Measurements from ENCODE around the gene PARP14. TPM values are rescaled to one million over a fixed set of nuclear protein-coding genes. Genes with fewer than 3 reads are reported as not detected.
"Not testable (repeated sequence)": the region's sequence is repeated elsewhere in the genome, so short reads cannot be mapped to it uniquely, and the experiment has no call there.

The PARP14 gene
- total RNA-seq, 3 donors from 2014 or later = 42.9 to 57.0 (median 49.8) TPM

- intact Hi-C loops (cut with DNase I; ENCODE audit: low total_unique reads) = loop anchor here (10.0 kb wide), 1 partner anchor 392 kb away; no protein-coding TSS in a partner anchor
- DNase-seq (ENCODE audit: low spot score in 2 of 2) = no peak
- no peaks in the 10 kb centered on the region for H3K27me3 ChIP-seq
- H3K4me3 ChIP-seq = no peak overlapping the region
- H3K4me1 ChIP-seq = no peaks in the 10 kb centered on the region
- H3K36me3 ChIP-seq = no peaks in the 10 kb centered on the region
- TF ChIP-seq POLR2AphosphoS5 (IDR thresholded peaks at IDR 0.05) = no peak
- TF ChIP-seq POLR2A (IDR thresholded peaks at IDR 0.05) = no peak
- no peak for TF ChIP-seq CTCF (IDR thresholded peaks at IDR 0.05)
- no peaks in the 10 kb centered on the region for H3K9me3 ChIP-seq
- H3K27ac ChIP-seq = no peak overlapping the region
Measured at GRCh38 chr3:122642935-122643334, 37.7 kb upstream of the PARP14 start.

- intact Hi-C loops (cut with DNase I; ENCODE audit: low total_unique reads) = loop anchor here (10.0 kb wide), 1 partner anchor 388 kb away; no protein-coding TSS in a partner anchor
Measured at GRCh38 chr3:122646146-122646988, 34.3 kb upstream of the PARP14 start.

GRCh38 chr3:122651233-122651907, 29.3 kb upstream of the PARP14 start:
- H3K27me3 ChIP-seq; H3K4me1 ChIP-seq; DNase-seq (ENCODE audit: low spot score in 2 of 2); H3K36me3 ChIP-seq; intact Hi-C loops (cut with DNase I; ENCODE audit: low total_unique reads); H3K27ac ChIP-seq; H3K9me3 ChIP-seq; H3K4me3 ChIP-seq: not testable (repeated sequence)

More at GRCh38 chr3:122646146-122646988, 34.3 kb upstream of the PARP14 start:
- Histone ChIP-seq H3K27ac (no peak overlapping the region), H3K4me1 (no peaks in the 10 kb centered on the region), H3K27me3 (no peaks in the 10 kb centered on the region), H3K4me3 (no peak overlapping the region), H3K9me3 (no peaks in the 10 kb centered on the region), H3K36me3 (no peaks in the 10 kb centered on the region)
- DNase-seq (ENCODE audit: low spot score in 2 of 2) = no peak
- no peak for TF ChIP-seq POLR2AphosphoS5 (IDR thresholded peaks at IDR 0.05)
- no peak for TF ChIP-seq POLR2A (IDR thresholded peaks at IDR 0.05)

GRCh38 chr3:122651962-122652361, 28.7 kb upstream of the PARP14 start:
- H3K27me3 ChIP-seq; intact Hi-C loops (cut with DNase I; ENCODE audit: low total_unique reads); H3K27ac ChIP-seq; H3K36me3 ChIP-seq; DNase-seq (ENCODE audit: low spot score in 2 of 2); H3K9me3 ChIP-seq; H3K4me3 ChIP-seq; H3K4me1 ChIP-seq: not testable (repeated sequence)

- H3K4me3 ChIP-seq; H3K27ac ChIP-seq; H3K27me3 ChIP-seq; DNase-seq (ENCODE audit: low spot score in 2 of 2); intact Hi-C loops (cut with DNase I; ENCODE audit: low total_unique reads); H3K9me3 ChIP-seq; H3K4me1 ChIP-seq; H3K36me3 ChIP-seq: not testable (repeated sequence)
Measured at GRCh38 chr3:122658336-122658735, 22.3 kb upstream of the PARP14 start.

GRCh38 chr3:122660297-122660974, 20.2 kb upstream of the PARP14 start:
- no peak for TF ChIP-seq POLR2AphosphoS5 (IDR thresholded peaks at IDR 0.05)
- Histone ChIP-seq H3K4me1 (no peaks in the 10 kb centered on the region), H3K27ac (no peak overlapping the region), H3K36me3 (no peaks in the 10 kb centered on the region), H3K9me3 (no peaks in the 10 kb centered on the region), H3K4me3 (no peak overlapping the region), H3K27me3 (no peaks in the 10 kb centered on the region)
- DNase-seq (ENCODE audit: low spot score in 2 of 2) = no peak
- intact Hi-C loops (cut with DNase I; ENCODE audit: low total_unique reads) = no loop called here

- no peaks in the 10 kb centered on the region for H3K4me1 ChIP-seq
- H3K4me3 ChIP-seq = no peak overlapping the region
- H3K27me3 ChIP-seq = no peaks in the 10 kb centered on the region
- no peak overlapping the region for H3K27ac ChIP-seq
- H3K36me3 ChIP-seq = no peaks in the 10 kb centered on the region
- no peak for TF ChIP-seq CTCF (IDR thresholded peaks at IDR 0.05)
- no peak for TF ChIP-seq POLR2A (IDR thresholded peaks at IDR 0.05)
- TF ChIP-seq POLR2AphosphoS5 (IDR thresholded peaks at IDR 0.05) = no peak
- no peaks in the 10 kb centered on the region for H3K9me3 ChIP-seq
- no peak for DNase-seq (ENCODE audit: low spot score in 2 of 2)
- intact Hi-C loops (cut with DNase I; ENCODE audit: low total_unique reads) = no loop called here
Measured at GRCh38 chr3:122661633-122662032, 19.0 kb upstream of the PARP14 start.

Data from breast epithelium (tissue), 4 donors.